Fibroblast of villous mesenchyme (primary cell): ENCODE results near the gene C5orf15. TPM values are rescaled to one million over a fixed set of nuclear protein-coding genes. Genes with fewer than 3 reads are reported as not detected.

Experiments used
- total RNA-seq: library from RNA; depleted of rRNA; stranded (reverse); fragments of >200 nt; gene quantifications from 2 replicates; pipeline ENCODE4 v1.2.3, GENCODE V29; 2012

Gene C5orf15
- total RNA-seq, 1 donor = 103 TPM

Other genes starting within 250 kb of the C5orf15 start
- gene VDAC1, start 36.4 kb upstream of the C5orf15 start, total RNA-seq = 263 and 350 TPM in 2 replicates
- gene TCF7, start 146.1 kb upstream of the C5orf15 start, total RNA-seq = under 0.01 and 0.97 TPM in 2 replicates
- gene SKP1, start 208.3 kb upstream of the C5orf15 start, total RNA-seq = 164 and 166 TPM in 2 replicates